Sigmoid colon (tissue), 4 donors: ENCODE data around the gene ZNF599.

Experiments used
- EP300 ChIP-seq, 4 donors: sonication (generic); formaldehyde crosslinking; IDR thresholded peaks; one replicate each; pipeline ENCODE4 v1.6.1; 2017; ENCODE audit warnings: antibody characterized with exemption in 4 of 4
- POLR2A ChIP-seq, 2 donors: fragments of 450-650 bp; IDR thresholded peaks; one replicate each; pipeline ENCODE4 v1.6.1; 2016; ENCODE audit warnings: antibody characterized with exemption in 2 of 2, mild to moderate bottlenecking in 2 of 2, moderate library complexity in 2 of 2
- POLR2AphosphoS5 ChIP-seq, 4 donors: sonication (generic); formaldehyde crosslinking; IDR thresholded peaks; one replicate each; pipeline ENCODE4 v1.6.1; 2017; ENCODE audit warnings: antibody characterized with exemption in 4 of 4
- TF ChIP-seq, protein P1 (sequence below), 4 experiments: fragments of 450-650 bp in 3 of 4; fragments of 200-600 bp in 1 of 4; IDR thresholded peaks; one replicate each; pipeline ENCODE4 v1.5.1; 2016 to 2019; ENCODE audit warnings: antibody characterized with exemption in 4 of 4, mild to moderate bottlenecking in 3 of 4, moderate library complexity in 2 of 4

DNA sequence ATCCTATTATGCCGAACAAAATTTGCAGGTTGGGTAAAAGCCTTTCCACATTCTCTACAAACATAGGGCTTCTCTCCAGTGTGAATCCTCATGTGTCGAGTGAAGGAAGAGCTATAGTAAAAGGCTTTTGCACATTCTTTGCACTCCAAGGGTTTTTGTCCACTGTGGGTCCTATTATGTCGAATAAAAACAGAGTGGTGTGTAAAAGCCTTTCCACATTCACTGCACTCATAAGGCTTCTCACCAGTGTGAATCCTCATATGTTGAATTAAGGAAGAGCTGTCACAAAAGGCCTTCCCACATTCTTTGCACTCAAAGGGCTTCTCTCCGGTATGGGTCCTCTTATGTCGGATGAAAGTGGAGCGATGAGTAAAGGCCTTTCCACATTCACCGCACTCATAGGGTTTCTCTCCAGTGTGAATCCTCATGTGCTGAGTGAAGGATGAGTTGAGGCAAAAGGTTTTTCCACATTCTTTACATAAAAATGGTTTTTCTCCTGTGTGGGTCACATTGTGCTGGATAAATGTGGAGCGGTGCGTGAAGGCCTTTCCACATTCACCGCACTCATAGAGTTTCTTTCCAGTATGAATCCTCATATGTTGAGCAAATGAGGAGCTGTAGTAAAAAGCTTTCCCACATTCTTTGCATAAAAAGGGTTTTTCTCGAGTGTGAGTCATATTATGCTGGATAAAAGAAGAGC is 13.6 kb downstream of the ZNF599 start:
- TF ChIP-seq, protein P1, sequence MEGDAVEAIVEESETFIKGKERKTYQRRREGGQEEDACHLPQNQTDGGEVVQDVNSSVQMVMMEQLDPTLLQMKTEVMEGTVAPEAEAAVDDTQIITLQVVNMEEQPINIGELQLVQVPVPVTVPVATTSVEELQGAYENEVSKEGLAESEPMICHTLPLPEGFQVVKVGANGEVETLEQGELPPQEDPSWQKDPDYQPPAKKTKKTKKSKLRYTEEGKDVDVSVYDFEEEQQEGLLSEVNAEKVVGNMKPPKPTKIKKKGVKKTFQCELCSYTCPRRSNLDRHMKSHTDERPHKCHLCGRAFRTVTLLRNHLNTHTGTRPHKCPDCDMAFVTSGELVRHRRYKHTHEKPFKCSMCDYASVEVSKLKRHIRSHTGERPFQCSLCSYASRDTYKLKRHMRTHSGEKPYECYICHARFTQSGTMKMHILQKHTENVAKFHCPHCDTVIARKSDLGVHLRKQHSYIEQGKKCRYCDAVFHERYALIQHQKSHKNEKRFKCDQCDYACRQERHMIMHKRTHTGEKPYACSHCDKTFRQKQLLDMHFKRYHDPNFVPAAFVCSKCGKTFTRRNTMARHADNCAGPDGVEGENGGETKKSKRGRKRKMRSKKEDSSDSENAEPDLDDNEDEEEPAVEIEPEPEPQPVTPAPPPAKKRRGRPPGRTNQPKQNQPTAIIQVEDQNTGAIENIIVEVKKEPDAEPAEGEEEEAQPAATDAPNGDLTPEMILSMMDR (IDR thresholded peaks at IDR 0.05): no peak
- no peak for TF ChIP-seq POLR2AphosphoS5 (IDR thresholded peaks at IDR 0.05)
- TF ChIP-seq POLR2A (IDR thresholded peaks at IDR 0.05): no peak
- no peak for TF ChIP-seq EP300 (IDR thresholded peaks at IDR 0.05)
